Measurements from ENCODE around the gene KRTAP12-4. TPM values are rescaled to one million over a fixed set of nuclear protein-coding genes. Genes with fewer than 3 reads are reported as not detected.

Gene KRTAP12-4
- total and polyA plus RNA-seq, 2 donors (not counting 3 experiments of a cell fraction or from before 2014, with no cell fraction given) = not detected

GRCh38 chr21:44699502-44700001 lies 45.1 kb upstream of the KRTAP12-4 start:
- ChIA-PET CTCF (interaction anchor here (0.9 kb wide), 1 partner anchor 93 kb away, joined by 3 read pairs; no protein-coding TSS in a partner anchor), POLR2A (no interaction called here)
- Histone ChIP-seq H3K9ac (replicated peaks; ENCODE audit: extremely low read depth, insufficient read depth, low read length) (no peak overlapping the region), H3K79me2 (ENCODE audit: control insufficient read depth, insufficient read depth, low read length) (no peaks in the 10 kb centered on the region), H2AFZ (ENCODE audit: low read depth, low read length) (no peak overlapping the region), H3K4me2 (ENCODE audit: insufficient read depth, low read length) (no peak overlapping the region), H3K36me3 (ENCODE audit: control insufficient read depth in 2 of 2, extremely low read depth in 1 of 2, insufficient read depth in 2 of 2, low read length in 2 of 2) (no peaks in the 10 kb centered on the region), H3K27me3 (ENCODE audit: control insufficient read depth in 2 of 2, insufficient read depth in 2 of 2, low read length in 2 of 2) (peaks cover 41% of the 10 kb centered on the region in 2 experiments), H3K9me1 (replicated peaks; ENCODE audit: control insufficient read depth, extremely low read depth, insufficient read depth, low read length) (no peaks in the 10 kb centered on the region), H3K4me3 (replicated peaks in 1 of 3; ENCODE audit: insufficient read depth in 1 of 3, low read depth in 1 of 3, low read length in 3 of 3) (no peak overlapping the region), H3K9me3 (replicated peaks; ENCODE audit: control insufficient read depth, insufficient read depth, low read length) (no peaks in the 10 kb centered on the region), H3K27ac (ENCODE audit: insufficient read depth, low read depth, low read length) (no peak overlapping the region), H4K20me1 (replicated peaks; ENCODE audit: control insufficient read depth, extremely low read depth, insufficient read depth, low read length) (no peaks in the 10 kb centered on the region), H3K4me1 (ENCODE audit: control insufficient read depth, extremely low read depth, insufficient read depth, low read length) (no peaks in the 10 kb centered on the region)
- no peak for FAIRE-seq
- DNase-seq (ENCODE audit: low read depth, low spot score) = no peak
- no peak for TF ChIP-seq GATA2 (IDR thresholded peaks at IDR 0.05; ENCODE audit: insufficient read depth, insufficient read length, low read depth, low read length)
- no peak for TF ChIP-seq FOS (IDR thresholded peaks at IDR 0.05; ENCODE audit: borderline replicate concordance, insufficient read depth, low read length)
- no peak for TF ChIP-seq POLR2AphosphoS5 (IDR thresholded peaks at IDR 0.05; ENCODE audit: insufficient read depth, low read depth, low read length)
- intact Hi-C loops (cut with micrococcal nuclease) (no loop called here), dilution Hi-C loops (cut with MboI; ENCODE audit: extremely low pct_ligation_motif_present, low sequenced_read_pairs) (no loop called here)
- BruUV-seq (replicated peaks) = no TSS peak

- FAIRE-seq (no peak), DNase-seq (ENCODE audit: low read depth, low spot score) (no peak)
- Histone ChIP-seq H3K4me3 (replicated peaks in 1 of 3; ENCODE audit: insufficient read depth in 1 of 3, low read depth in 1 of 3, low read length in 3 of 3) (no peak overlapping the region), H3K4me2 (ENCODE audit: insufficient read depth, low read length) (no peak overlapping the region), H3K4me1 (ENCODE audit: control insufficient read depth, extremely low read depth, insufficient read depth, low read length) (no peaks in the 10 kb centered on the region), H3K79me2 (ENCODE audit: control insufficient read depth, insufficient read depth, low read length) (no peaks in the 10 kb centered on the region), H3K9me1 (replicated peaks; ENCODE audit: control insufficient read depth, extremely low read depth, insufficient read depth, low read length) (no peaks in the 10 kb centered on the region), H3K9me3 (replicated peaks; ENCODE audit: control insufficient read depth, insufficient read depth, low read length) (no peaks in the 10 kb centered on the region), H3K27me3 (ENCODE audit: control insufficient read depth in 2 of 2, insufficient read depth in 2 of 2, low read length in 2 of 2) (peaks cover 28 to 30% of the 10 kb centered on the region in 2 experiments), H2AFZ (ENCODE audit: low read depth, low read length) (no peak overlapping the region), H3K36me3 (ENCODE audit: control insufficient read depth in 2 of 2, extremely low read depth in 1 of 2, insufficient read depth in 2 of 2, low read length in 2 of 2) (no peaks in the 10 kb centered on the region), H3K27ac (ENCODE audit: insufficient read depth, low read depth, low read length) (no peak overlapping the region), H3K9ac (replicated peaks; ENCODE audit: extremely low read depth, insufficient read depth, low read length) (no peak overlapping the region), H4K20me1 (replicated peaks; ENCODE audit: control insufficient read depth, extremely low read depth, insufficient read depth, low read length) (no peaks in the 10 kb centered on the region)
- TF ChIP-seq JUN (IDR thresholded peaks at IDR 0.05; ENCODE audit: borderline replicate concordance, insufficient read depth, insufficient read length, low read depth) = no peak
- no peak for TF ChIP-seq MYC (IDR thresholded peaks at IDR 0.05; ENCODE audit: low read depth, low read length)
- no peak for TF ChIP-seq EZH2 (IDR thresholded peaks at IDR 0.05; ENCODE audit: borderline replicate concordance, low read depth, low read length, severe bottlenecking)
- no peak for TF ChIP-seq POLR2A (IDR thresholded peaks at IDR 0.05; ENCODE audit: low read depth, low read length)
- TF ChIP-seq CTCF (IDR thresholded peaks at IDR 0.05; ENCODE audit: extremely low read depth in 1 of 2, insufficient read depth in 1 of 2, low read depth in 1 of 2, low read length in 2 of 2) = no peak
- no peak for TF ChIP-seq FOS (IDR thresholded peaks at IDR 0.05; ENCODE audit: borderline replicate concordance, insufficient read depth, low read length)
- TF ChIP-seq GATA2 (IDR thresholded peaks at IDR 0.05; ENCODE audit: insufficient read depth, insufficient read length, low read depth, low read length) = no peak
- TF ChIP-seq POLR2AphosphoS5 (IDR thresholded peaks at IDR 0.05; ENCODE audit: insufficient read depth, low read depth, low read length) = no peak
- TF ChIP-seq MAX (IDR thresholded peaks at IDR 0.05; ENCODE audit: insufficient read depth, insufficient read length) = no peak
- intact Hi-C loops (cut with micrococcal nuclease) = no loop called here
- BruUV-seq (replicated peaks) = no TSS peak
- dilution Hi-C loops (cut with MboI; ENCODE audit: extremely low pct_ligation_motif_present, low sequenced_read_pairs) = no loop called here
- ChIA-PET POLR2A (no interaction called here), CTCF (no interaction called here)
Observed at GRCh38 chr21:44697811-44698734, 43.6 kb upstream of the KRTAP12-4 start.
